K562 (cell line): ENCODE results near the gene FBXL13. TPM values are rescaled to one million over a fixed set of nuclear protein-coding genes. Genes with fewer than 3 reads are reported as not detected.

Experiments
- CBFB ChIP-seq: sonication (generic); formaldehyde crosslinking; IDR thresholded peaks from 2 replicates; pipeline ENCODE4 v1.4.0; 2020; ENCODE audit warnings: mild to moderate bottlenecking, missing genetic modification reagents
- CHD7 ChIP-seq: fragments of 200-600 bp; sonication (generic); IDR thresholded peaks from one replicate; pipeline ENCODE4 v1.6.1; 2012; ENCODE audit warnings: mild to moderate bottlenecking, low read depth, low read length, inconsistent platforms
- DIDO1 ChIP-seq: fragments of 450-650 bp; IDR thresholded peaks from 2 replicates; pipeline ENCODE4 v1.6.1; 2016; ENCODE audit warnings: low read depth, missing biosample characterization, missing genetic modification characterization
- E2F6 ChIP-seq, 2 experiments: IDR thresholded peaks; 2 replicates each; pipeline ENCODE4 v1.6.1; 2011; ENCODE audit warnings: borderline replicate concordance in 1 of 2, control low read depth in 1 of 2, low read depth in 1 of 2, low read length in 1 of 2, mild to moderate bottlenecking in 1 of 2, mixed read lengths in 1 of 2, moderate library complexity in 1 of 2; ENCODE audit not compliant: insufficient read depth in 1 of 2, insufficient read length in 1 of 2, poor library complexity in 1 of 2, severe bottlenecking in 1 of 2; ENCODE audit errors: extremely low read depth in 1 of 2
- ESRRB ChIP-seq: fragments of 250-450 bp; sonication (Bioruptor Pico); IDR thresholded peaks from 2 replicates; pipeline ENCODE4 v1.5.0; 2020; ENCODE audit warnings: mild to moderate bottlenecking, moderate library complexity, borderline replicate concordance
- EWSR1 ChIP-seq: fragments of 450-650 bp; IDR thresholded peaks from 2 replicates; pipeline ENCODE4 v1.6.1; 2018; ENCODE audit warnings: borderline replicate concordance, mild to moderate bottlenecking, low read depth, moderate library complexity; ENCODE audit not compliant: partially characterized antibody
- SNRNP70 ChIP-seq: fragments of 200-400 bp; formaldehyde crosslinking; optimal IDR thresholded peaks from 2 replicates; pipeline ENCODE3; 2017; ENCODE audit warnings: low read depth, low read length
- SRF ChIP-seq, 2 experiments: fragments of 250-450, 450-650 bp in 1 of 2; sonication (Bioruptor Pico) in 1 of 2; sonication (generic) in 1 of 2; formaldehyde crosslinking; IDR thresholded peaks; 2 replicates each; pipeline versions ENCODE4 v1.5.0 to v1.5.1; 2020 to 2022; ENCODE audit warnings: mild to moderate bottlenecking in 1 of 2, missing genetic modification reagents in 1 of 2
- TFE3 ChIP-seq: fragments of 450-650 bp; formaldehyde crosslinking; IDR thresholded peaks from 2 replicates; pipeline ENCODE4 v1.4.0; 2020; ENCODE audit warnings: mild to moderate bottlenecking, mixed read lengths
- TRIM24 ChIP-seq, 2 experiments: fragments of 450-650 bp; IDR thresholded peaks; 2 replicates each; pipeline ENCODE4 v1.6.1; 2016
- U2AF1 ChIP-seq: fragments of 200-400 bp; formaldehyde crosslinking; optimal IDR thresholded peaks from 2 replicates; pipeline ENCODE3; 2017; ENCODE audit warnings: mild to moderate bottlenecking, low read depth, low read length, moderate library complexity
- ZNF274 ChIP-seq: IDR thresholded peaks from 2 replicates; pipeline ENCODE4 v1.6.1; 2011; ENCODE audit warnings: low read depth, mild to moderate bottlenecking, low read length, moderate library complexity, borderline replicate concordance
- polyA plus RNA-seq, 8 experiments: library from polyadenylated mRNA; depleted of rRNA in 4 of 8; stranded (reverse) in 5 of 8; unstranded in 3 of 8; fragments of >200 nt; fragmentation: Nextera tagmentation in 2 of 8; fragmentation: Illumina TruSeq in 1 of 8; extraction: Ambion mirVana in 2 of 8; extraction: Trizol in 1 of 8; gene quantifications; 2 replicates each; pipeline versions ENCODE4 v1.2.1 to v1.2.3, GENCODE V29; 2011 to 2014; ENCODE audit warnings: inconsistent platforms in 1 of 8, missing spikeins in 1 of 8
- total RNA-seq, 7 experiments: library from RNA; depleted of rRNA in 6 of 7; stranded (reverse); fragments of >200 nt in 6 of 7; fragmentation: Illumina TruSeq in 2 of 7; extraction: Trizol in 2 of 7; gene quantifications; 2 replicates each; pipeline versions ENCODE4 v1.2.1 to v1.2.3, GENCODE V29; 2011 to 2021; ENCODE audit warnings: low replicate concordance in 1 of 7

The FBXL13 gene
- total and polyA plus RNA-seq, 9 of the 15 experiments (the other 6 are each of a cell fraction or from before 2014, with no cell fraction given) = 16.3 to 55.0 (median 25.4) TPM

GRCh38 chr7:102974366-102975236, 100.0 kb downstream of the FBXL13 start (continued):
- TF ChIP-seq TFE3 (CRISPR knock-in tag) = no peak
- no peak for TF ChIP-seq ESRRB (CRISPR knock-in tag)
- TF ChIP-seq U2AF1 = no peak
- TF ChIP-seq TRIM24 (IDR thresholded peaks at IDR 0.05) = peak in 1 of 2 experiments; percentile 48; a peak in 1 of 4 replicates
- no peak for TF ChIP-seq DIDO1 (tag)
- TF ChIP-seq EWSR1 = no peak
- no peak for TF ChIP-seq SNRNP70
- TF ChIP-seq CBFB = no peak
- TF ChIP-seq E2F6 (IDR thresholded peaks at IDR 0.05; ENCODE audit: borderline replicate concordance in 1 of 2, extremely low read depth in 1 of 2, insufficient read depth in 1 of 2, insufficient read length in 1 of 2, low read depth in 1 of 2, low read length in 1 of 2, poor library complexity in 1 of 2, severe bottlenecking in 1 of 2) = peak in 1 of 2 experiments; percentile 5
- no peak for TF ChIP-seq CHD7
- no peak for TF ChIP-seq ZNF274
- TF ChIP-seq SRF (CRISPR knock-in tag; IDR thresholded peaks at IDR 0.05) = no peak
